MCF 10A (cell line): ENCODE measurements around the gene STPG3. TPM values are rescaled to one million over a fixed set of nuclear protein-coding genes. Genes with fewer than 3 reads are reported as not detected.

Source experiments
- BruUV-seq: library from RNA; stranded (reverse); fragments of 400-500 nt; replicated peaks from 2 replicates; lab custom pipeline; 2021; lab: Mats Ljungman, UMichigan
- CTCF ChIA-PET: fragments of 300-600 bp; sonication (Branson Sonifier 250); formaldehyde crosslinking; extraction: SDS; loops from one replicate; lab custom pipeline; 2021; ENCODE audit warnings: antibody characterized with exemption, inconsistent platforms; lab: Yijun Ruan, JAX
- POLR2A ChIA-PET: fragments of 300-600, 350-650 bp; sonication (Branson Sonifier 250); formaldehyde crosslinking; extraction: SDS; loops from one replicate; lab custom pipeline; 2020; ENCODE audit warnings: antibody characterized with exemption, inconsistent platforms; lab: Yijun Ruan, JAX
- DNase-seq: peaks from one replicate; pipeline ENCODE4 v3.0.0-alpha.2; 2018; ENCODE audit not compliant: unreplicated experiment
- H3K27ac Mint-ChIP-seq: one replicate; pipeline ENCODE4 v1.8.0; 2022; ENCODE audit warnings: mild to moderate bottlenecking, low read depth, mixed read lengths; ENCODE audit not compliant: unreplicated experiment
- H3K27me3 Mint-ChIP-seq: one replicate; pipeline ENCODE4 v1.8.0; 2022; ENCODE audit warnings: mixed read lengths; ENCODE audit not compliant: insufficient read depth, unreplicated experiment
- H3K36me3 Mint-ChIP-seq: one replicate; pipeline ENCODE4 v1.8.0; 2022; ENCODE audit warnings: mild to moderate bottlenecking, moderate library complexity, mixed read lengths; ENCODE audit not compliant: insufficient read depth, unreplicated experiment
- H3K4me1 Mint-ChIP-seq: one replicate; pipeline ENCODE4 v1.8.0; 2022; ENCODE audit warnings: mixed read lengths; ENCODE audit not compliant: insufficient read depth, unreplicated experiment
- H3K4me3 Mint-ChIP-seq: one replicate; pipeline ENCODE4 v1.8.0; 2022; ENCODE audit warnings: mild to moderate bottlenecking, moderate library complexity, mixed read lengths; ENCODE audit not compliant: unreplicated experiment
- H3K9me3 Mint-ChIP-seq: one replicate; pipeline ENCODE4 v1.8.0; 2022; ENCODE audit warnings: mixed read lengths; ENCODE audit not compliant: unreplicated experiment
- CTCF ChIP-seq: fragments of 200-600 bp; IDR thresholded peaks from one replicate; pipeline ENCODE4 v1.8.0; 2022; ENCODE audit warnings: antibody characterized with exemption, mild to moderate bottlenecking; ENCODE audit not compliant: unreplicated experiment
- intact Hi-C: fragments of 100-400 bp; cut with micrococcal nuclease; formaldehyde crosslinking; loops from 2 replicates; pipeline ENCODE4 v1.14.1; 2022
- total RNA-seq: library from RNA; stranded (reverse); gene quantifications from 2 replicates; pipeline ENCODE4 v1.2.3, GENCODE V29; 2022

The STPG3 gene
- total RNA-seq, 1 experiment from 2014 or later, result not detected

GRCh38 chr9:137265496-137266161, 14.5 kb downstream of the STPG3 start:
- peaks cover 12% of the 10 kb centered on the region for H3K4me1 Mint-ChIP-seq
- no peaks in the 10 kb centered on the region for H3K27me3 Mint-ChIP-seq
- DNase-seq, result no peak
- ChIA-PET POLR2A (interaction anchor here (0.7 to 1.9 kb wide), 4 partner anchors 9 to 46 kb away, joined by 3 to 5 read pairs (median 4); no protein-coding TSS in a partner anchor), CTCF (interaction anchor here (0.6 to 0.9 kb wide), 3 partner anchors 11 to 136 kb away, joined by 3 to 4 read pairs (median 3); no protein-coding TSS in a partner anchor)
- intact Hi-C loops, result no loop called here
- no peak overlapping the region for H3K27ac Mint-ChIP-seq
- H3K36me3 Mint-ChIP-seq, result peaks cover 49% of the 10 kb centered on the region
- no peak overlapping the region for H3K4me3 Mint-ChIP-seq
- no peaks in the 10 kb centered on the region for H3K9me3 Mint-ChIP-seq
- BruUV-seq, result no TSS peak
- no peak for TF ChIP-seq CTCF

GRCh38 chr9:137266162-137266527, 15.1 kb downstream of the STPG3 start:
- BruUV-seq, result no TSS peak
- TF ChIP-seq CTCF, result no peak
- Mint-ChIP-seq H3K4me3 (no peak overlapping the region), H3K27me3 (no peaks in the 10 kb centered on the region), H3K9me3 (no peaks in the 10 kb centered on the region), H3K27ac (no peak overlapping the region), H3K36me3 (peaks cover 48% of the 10 kb centered on the region), H3K4me1 (peaks cover 12% of the 10 kb centered on the region)
- intact Hi-C loops, result no loop called here
- ChIA-PET POLR2A (interaction anchor here (0.8 to 1.0 kb wide), 2 partner anchors 10 to 21 kb away, joined by 3 read pairs; no protein-coding TSS in a partner anchor), CTCF (interaction anchor here (0.6 to 0.9 kb wide), 3 partner anchors 11 to 136 kb away, joined by 3 to 4 read pairs (median 3); no protein-coding TSS in a partner anchor)
- no peak for DNase-seq

- BruUV-seq, result no TSS peak
- POLR2A ChIA-PET, result interaction anchor here (0.6 to 1.0 kb wide), 3 partner anchors 10 to 431 kb away, joined by 3 read pairs; no protein-coding TSS in a partner anchor
- intact Hi-C loops, result no loop called here
- Mint-ChIP-seq H3K27me3 (no peaks in the 10 kb centered on the region), H3K4me1 (peaks cover 8% of the 10 kb centered on the region), H3K27ac (no peak overlapping the region), H3K36me3 (peaks cover 46% of the 10 kb centered on the region), H3K4me3 (no peak overlapping the region), H3K9me3 (no peaks in the 10 kb centered on the region)
- no peak for DNase-seq
- CTCF ChIA-PET, result interaction anchor here (0.5 to 1.2 kb wide), 7 partner anchors 9 to 238 kb away, joined by 3 to 4 read pairs (median 3); partner anchors contain the start of gene TOR4A
- TF ChIP-seq CTCF, result no peak
Observed at GRCh38 chr9:137266585-137267453, 15.7 kb downstream of the STPG3 start.

GRCh38 chr9:137267933-137268355, 16.9 kb downstream of the STPG3 start:
- no peak for TF ChIP-seq CTCF
- H3K4me3 Mint-ChIP-seq, result no peak overlapping the region
- H3K27ac Mint-ChIP-seq, result no peak overlapping the region
- BruUV-seq, result no TSS peak
- ChIA-PET CTCF (interaction anchor here (0.5 to 1.2 kb wide), 8 partner anchors 10 to 541 kb away, joined by 3 to 4 read pairs (median 3); partner anchors contain the start of gene TOR4A), POLR2A (interaction anchor here (0.7 kb wide), 1 partner anchor 43 kb away, joined by 3 read pairs; the partner anchor contains the start of gene CYSRT1)
- intact Hi-C loops, result no loop called here
- peaks cover 44% of the 10 kb centered on the region for H3K36me3 Mint-ChIP-seq
- H3K9me3 Mint-ChIP-seq, result no peaks in the 10 kb centered on the region
- H3K27me3 Mint-ChIP-seq, result no peaks in the 10 kb centered on the region
- DNase-seq, result no peak
- peaks cover 7% of the 10 kb centered on the region for H3K4me1 Mint-ChIP-seq
